ENCODE results near the gene FRK.
"Not testable (repeated sequence)": the region's sequence is repeated elsewhere in the genome, so short reads cannot be mapped to it uniquely, and the experiment has no call there.

The FRK gene

DNA sequence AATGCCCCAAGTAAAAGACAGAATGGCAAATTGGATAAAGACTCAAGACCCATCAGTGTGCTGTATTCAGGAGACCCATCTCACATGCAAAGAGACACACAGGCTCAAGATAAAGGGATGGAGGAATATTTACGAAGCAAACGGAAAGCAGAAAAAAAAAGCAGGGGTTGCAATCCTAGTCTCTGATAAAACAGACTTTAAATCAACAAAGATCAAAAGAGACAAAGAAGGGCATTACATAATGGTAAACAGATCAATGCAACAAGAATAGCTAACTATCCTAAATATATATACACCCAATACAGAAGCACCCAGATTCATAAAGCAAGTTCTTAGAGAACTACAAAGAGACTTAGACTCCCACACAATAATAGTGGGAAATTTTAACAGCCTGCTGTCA, 123.2 kb downstream of the FRK start:
- DNase-seq (ENCODE audit: low read depth): not testable (repeated sequence)

DNA sequence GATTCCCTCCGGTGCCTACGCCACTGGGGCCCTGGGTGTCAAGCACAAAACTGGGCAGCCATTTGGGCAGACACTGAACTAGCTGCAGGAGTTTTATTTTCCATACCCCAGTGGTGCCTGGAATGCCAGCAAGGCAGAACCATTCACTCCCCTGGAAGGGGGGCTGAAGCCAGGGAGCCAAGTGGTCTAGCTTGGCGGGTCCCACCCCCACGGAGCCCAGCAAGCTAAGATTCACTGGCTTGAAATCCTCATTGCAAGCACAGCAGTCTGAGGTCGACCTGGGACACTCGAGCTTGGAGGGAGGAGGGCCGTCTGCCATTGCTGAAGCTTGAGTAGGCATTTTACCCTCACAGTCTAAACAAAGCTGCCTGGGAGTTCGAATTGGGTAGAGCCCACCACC, 125.3 kb downstream of the FRK start:
- no peak for DNase-seq (ENCODE audit: low read depth)

DNA sequence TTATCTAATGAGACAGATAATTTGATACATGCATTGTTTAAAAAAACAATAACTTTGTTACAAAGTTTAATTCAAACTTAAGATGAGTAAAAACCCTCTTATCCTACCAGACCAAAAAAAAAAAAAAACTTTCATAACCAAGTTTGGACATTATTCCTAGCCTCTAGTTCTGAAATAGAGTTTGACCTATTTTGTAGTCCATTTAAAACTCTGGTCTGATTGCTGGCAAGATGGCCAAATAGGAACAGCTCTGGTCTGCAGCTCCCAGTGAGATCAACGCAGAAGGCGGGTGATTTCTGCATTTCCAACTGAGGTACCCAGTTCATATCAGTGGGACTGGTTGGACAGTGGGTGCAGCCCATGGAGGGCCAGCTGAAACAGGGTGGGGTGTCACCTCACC, 125.9 kb downstream of the FRK start:
- no peak for DNase-seq (ENCODE audit: low read depth)

DNA sequence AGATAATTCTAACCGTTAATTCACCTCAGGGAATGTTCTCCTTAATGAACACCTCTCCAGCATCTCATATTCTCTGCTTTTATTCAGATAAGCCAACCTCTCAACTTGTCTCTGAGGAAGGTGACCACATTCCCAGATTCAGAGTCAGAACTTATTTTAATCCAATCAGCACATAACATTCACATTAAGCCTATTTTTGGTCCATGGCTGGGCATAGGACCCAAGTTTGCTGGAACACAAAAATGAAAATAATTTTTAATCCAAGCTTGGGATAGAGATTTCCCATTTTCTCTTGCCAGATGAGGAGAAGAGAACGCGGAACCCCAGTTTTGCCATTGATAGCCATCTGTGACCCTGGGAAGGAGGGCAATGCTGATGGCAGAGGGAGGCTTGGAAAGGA, 126.5 kb downstream of the FRK start:
- DNase-seq (ENCODE audit: low read depth): no peak

DNA sequence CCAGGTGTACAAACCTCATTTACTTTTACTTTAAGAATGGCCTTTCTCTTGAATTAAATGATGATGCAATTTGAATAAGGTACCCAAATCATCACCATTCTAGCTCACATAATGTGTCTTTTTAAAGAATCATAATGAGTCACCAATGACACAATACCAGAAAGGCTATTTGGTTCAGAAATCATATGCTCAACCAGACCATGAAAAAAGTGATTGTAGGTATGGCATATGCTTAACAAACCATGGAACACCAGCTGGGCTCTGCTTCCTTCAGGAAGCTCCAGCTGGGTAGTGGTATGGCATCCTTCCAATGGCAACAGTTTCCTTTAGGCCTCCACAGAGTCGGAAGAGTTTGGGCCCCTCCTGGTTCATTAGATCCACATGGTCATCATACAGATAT, 128.2 kb downstream of the FRK start:
- no peak for DNase-seq (ENCODE audit: low read depth)

DNA sequence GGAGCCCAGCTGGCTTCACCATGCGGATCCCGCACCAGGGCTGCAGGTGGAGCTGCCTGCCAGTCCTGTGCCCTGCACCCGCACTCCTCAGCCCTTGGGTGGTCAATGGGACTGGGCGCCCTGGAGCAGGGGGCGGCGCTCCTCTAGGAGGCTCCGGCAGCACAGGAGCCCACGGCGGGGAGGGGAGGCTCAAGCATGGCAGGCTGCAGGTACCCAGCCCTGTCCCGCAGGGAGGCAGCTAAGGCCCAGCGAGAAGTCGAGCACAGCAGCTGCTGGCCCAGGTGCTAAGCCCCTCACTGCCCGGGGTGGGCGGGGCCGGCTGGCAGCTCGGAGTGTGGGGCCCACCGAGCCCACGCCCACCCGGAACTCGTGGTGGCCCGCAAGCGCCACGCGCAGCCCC, 132.7 kb downstream of the FRK start:
- DNase-seq (ENCODE audit: low read depth): not testable (repeated sequence)

DNA sequence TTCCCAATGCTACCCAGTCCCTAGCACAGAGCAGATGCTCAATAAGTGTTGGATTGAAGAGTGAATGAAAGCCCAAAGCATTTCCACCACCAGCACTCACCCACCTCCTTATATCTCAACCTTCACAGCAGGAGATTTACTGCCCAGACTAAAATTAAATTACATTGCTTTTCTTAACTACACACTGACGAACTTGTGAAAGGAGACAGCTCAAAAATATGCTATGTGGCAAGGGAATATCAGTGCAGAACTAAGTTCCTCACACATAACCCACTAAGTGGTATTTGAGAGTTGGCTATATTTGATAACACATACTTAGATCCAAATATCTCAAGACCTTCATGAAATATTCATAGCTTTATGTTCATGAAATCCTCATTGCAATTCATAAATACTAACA, 137.7 kb downstream of the FRK start:
- DNase-seq (ENCODE audit: low read depth): no peak

DNA sequence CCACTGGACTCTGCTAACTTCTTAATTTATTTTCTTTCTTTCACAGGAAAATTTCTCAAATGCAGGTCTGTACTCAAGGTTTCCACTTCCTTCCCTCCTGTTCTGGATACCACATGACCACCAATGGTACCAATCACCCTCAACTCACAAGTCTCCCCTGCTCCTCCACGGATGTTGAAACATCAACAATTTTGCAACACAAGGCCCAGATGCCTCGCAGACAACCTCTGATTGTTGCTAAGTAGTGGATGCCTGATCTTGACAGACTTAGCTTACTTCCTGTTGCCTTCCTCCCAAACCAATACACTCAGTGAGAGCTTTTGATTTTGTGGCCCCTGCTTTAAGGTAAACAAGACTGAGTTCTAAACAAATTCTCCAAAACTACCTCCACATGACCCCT, 146.6 kb downstream of the FRK start:
- DNase-seq (ENCODE audit: low read depth): no peak

DNA sequence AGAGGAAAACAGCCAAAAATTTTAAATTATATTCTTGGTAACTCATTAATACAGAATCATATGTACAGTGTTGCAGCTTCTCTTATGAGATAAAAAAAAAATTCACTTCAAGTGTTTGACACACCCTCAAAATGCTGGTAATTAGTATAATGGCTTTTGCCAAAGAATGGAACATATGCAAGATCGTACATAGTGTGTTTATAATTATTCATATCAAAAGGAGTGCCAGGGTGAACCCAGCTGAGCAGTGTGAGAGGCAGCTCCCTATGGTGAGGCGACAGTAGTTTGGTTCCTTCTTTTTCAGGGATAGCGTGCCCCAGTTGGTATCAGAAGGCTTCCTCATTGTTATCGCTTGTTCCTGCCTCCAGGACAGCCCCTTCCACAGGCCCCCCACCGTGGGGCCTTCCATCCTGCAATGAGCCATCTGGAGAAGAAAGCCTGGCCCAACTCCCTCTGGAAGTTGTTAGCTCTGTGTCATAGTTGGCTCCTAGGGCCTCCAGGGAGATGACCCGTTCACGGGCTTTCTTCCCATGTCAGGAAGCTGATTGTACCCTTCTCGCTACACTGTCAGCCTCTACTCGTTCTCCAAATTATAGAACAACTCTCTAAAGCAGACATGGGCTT, 150.7 kb downstream of the FRK start:
- DNase-seq (ENCODE audit: low read depth): no peak

DNA sequence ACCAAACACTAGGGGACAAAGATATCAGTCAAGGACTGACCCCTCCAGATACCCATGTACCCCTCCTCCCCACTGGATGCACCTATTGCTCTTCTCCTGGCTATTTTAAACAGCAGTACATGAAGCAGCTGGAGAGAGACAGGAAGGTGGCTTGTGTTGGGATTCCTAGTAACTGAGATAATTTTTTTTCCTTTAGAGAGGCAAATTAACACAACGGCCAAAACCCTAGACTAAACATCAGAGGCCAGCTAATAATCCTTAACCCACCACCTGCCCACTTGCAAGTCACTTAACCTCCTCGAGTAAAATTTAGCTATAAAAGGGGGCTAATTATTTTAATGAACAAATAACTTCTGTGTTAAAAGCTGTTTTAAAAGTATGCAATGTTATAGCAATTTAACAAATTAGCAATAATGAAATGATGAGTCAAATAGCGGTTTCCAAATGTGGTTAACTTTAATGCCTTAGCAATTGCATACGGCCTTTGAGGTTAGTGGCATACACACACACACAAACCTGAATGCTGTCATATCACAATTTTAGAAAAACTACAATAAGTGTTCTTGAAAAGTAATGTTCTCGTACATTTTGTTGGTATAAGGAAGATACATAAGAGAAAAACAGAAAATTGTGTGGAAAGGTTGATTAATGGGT, 151.7 kb downstream of the FRK start:
- no peak for DNase-seq (ENCODE audit: low read depth)

DNA sequence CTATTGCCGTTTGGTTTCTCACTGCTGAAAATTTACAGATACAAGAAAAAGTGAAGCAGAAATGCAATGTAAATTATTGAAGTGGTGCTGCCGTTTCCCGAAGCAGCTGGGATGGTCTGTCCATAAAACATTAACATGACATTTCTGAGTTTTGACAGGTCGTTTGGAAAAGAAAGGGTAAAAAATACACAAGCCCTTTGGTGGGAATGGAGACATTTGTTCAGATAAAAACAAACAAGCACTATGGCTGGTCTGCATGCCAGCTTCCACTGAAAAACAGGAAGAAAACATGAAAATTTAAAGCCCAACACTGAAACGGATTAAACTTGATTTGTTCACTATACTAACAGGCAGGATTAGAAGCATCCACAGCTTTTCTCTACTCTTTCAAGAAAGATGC, 155.2 kb downstream of the FRK start:
- DNase-seq (ENCODE audit: low read depth): no peak

DNA sequence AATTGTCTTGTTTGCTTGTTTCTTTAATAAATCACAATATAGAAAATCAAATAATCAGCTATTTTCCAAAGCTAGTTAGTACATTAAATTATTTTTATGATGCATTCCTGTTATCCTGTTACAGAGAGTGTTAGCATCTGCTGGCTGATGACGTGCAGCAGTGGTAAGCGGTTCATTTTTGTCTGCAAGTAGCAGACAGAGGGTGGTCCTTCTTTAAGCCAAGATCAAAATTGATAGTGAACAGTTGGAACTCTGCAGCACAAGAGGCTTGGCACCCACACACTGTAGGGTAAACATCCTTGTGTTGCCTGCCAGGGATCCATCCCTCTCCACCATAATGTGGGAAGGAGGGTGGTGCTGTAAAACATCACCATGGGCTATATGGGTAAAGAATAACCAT, 158.3 kb downstream of the FRK start:
- DNase-seq (ENCODE audit: low read depth): no peak

DNA sequence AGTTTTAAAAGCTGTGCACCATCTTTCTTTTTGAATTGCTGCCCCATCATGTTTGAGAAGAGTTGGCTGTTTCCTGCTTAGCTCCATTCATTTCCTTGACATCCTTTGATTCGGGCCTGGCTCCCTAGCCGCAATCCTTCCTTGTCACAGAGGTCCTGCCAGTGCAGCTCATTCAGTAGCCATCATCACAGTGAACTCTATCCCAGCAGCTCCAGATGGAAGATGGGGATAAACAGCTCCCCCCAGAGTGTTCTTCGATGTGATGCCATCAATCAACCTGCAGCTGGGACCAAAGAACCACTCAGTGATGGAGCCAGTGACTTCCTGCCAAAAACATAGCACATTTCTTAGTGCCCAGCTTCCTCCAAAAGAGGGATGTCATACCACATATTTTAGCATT, 158.8 kb downstream of the FRK start:
- no peak for DNase-seq (ENCODE audit: low read depth)

DNA sequence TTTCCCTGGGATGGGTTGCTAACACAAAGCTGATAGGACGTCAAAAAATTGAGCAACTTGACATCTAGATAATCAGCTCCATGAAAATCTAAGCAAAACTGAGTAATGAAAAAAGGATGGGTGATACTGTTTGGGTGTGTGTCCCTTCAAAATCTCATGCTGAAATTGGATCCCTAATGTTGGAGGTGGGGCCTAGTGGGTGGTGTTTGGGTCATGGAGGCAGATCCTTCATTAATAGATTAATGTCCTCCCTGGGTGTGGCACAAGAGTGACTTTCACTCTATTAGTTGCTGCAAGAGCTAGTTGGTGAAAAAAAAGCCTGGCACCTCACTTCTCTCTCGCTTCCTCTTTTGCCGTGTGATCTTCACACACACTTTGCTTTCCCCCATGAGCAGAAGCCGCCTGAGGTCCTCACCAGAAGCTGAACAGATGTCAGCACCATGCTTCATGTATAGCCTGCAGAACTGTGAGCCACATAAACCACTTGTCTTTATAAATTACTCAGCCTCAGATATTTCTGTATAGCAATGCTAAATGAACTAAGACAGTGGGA, 160.9 kb downstream of the FRK start:
- DNase-seq (ENCODE audit: low read depth): no peak

DNA sequence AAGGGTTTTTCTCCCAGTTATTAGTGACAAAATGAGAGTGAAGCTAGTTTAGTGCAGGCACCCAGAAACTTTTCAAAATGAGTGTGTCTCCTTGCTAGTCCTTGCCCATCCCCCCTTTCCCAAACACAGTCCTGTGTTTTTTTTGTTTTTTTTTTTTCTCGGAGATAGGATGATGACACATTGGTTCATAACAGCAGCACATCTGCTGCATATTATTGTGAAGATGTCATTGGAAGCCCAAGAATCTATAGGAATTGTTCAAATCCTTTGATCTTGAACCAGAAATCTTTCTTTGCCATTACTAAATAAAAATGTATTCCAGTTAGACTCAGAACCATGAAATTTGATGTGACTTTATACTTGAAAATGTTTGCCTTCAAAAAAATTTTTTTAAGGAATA, 162.4 kb downstream of the FRK start:
- no peak for DNase-seq (ENCODE audit: low read depth)

DNA sequence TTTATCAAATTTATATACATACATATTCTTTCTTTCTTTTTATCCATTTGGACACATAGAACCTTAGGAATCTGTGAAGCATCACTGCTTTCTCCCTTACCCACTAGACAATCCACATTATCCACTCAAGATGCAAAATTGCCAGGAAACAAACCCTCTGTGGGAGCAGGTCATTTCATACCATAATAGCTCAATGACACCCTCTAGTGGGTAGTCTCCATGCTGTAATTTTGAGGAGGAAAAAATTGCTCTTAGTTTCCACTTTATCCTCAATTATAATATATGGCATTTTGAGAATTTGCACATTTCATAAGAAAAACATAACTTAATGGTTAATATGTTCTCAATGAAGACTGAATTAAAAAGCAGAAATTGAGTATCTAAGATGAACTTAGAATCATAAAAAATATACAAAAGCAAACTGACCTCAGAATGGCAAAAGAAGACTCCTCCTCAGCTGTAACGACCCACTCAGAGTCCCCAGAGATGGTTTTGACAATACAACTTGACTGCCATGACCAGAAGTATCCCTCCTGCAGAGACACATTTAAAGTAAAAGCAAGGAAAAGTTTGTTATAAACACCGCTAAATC, 164.1 kb downstream of the FRK start:
- DNase-seq (ENCODE audit: low read depth): no peak

DNA sequence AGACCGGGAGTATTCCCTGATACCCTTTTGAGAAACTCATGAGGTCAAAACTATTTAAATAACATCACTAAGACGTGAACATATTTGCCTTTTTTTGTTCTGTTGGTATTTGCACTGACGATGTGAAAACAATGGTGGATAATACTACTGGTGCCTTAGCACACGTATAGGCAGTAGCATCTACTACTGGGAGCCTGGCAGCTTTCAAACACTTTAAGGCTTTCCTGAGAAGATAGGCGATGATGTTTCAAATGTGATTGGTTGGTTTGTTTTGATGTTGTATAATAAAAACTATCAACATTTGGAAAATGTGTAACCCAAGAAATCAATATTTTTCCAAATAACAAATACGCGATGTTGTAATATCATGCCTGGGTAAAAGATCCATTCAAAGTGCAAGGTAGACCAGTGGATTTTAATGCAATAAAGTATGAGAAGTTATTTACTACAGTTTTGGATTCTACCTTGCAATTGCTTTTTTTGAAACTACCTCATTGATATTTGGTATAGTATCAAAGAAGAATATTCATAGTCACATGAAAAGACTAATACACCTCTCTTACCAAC, 166.2 kb downstream of the FRK start:
- DNase-seq (ENCODE audit: low read depth): no peak

DNA sequence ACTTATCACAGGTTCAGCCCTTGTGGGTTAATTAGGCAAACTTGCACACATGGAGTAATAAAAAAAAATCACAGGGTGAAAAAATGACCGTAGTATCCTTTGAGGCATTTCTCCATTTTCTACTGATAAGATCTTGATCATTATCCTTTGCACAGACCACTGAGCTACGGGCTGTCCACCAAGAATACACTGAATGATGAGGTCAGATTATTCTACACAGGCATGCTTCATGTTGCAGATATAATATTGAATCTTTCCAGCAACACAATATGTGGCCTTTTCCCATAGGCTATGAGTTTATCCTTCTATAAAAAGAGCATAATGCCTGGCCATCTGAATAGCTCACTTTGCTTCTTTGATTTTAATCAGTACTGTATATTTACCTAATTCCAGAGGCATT, 168.9 kb downstream of the FRK start:
- DNase-seq (ENCODE audit: low read depth): no peak

DNA sequence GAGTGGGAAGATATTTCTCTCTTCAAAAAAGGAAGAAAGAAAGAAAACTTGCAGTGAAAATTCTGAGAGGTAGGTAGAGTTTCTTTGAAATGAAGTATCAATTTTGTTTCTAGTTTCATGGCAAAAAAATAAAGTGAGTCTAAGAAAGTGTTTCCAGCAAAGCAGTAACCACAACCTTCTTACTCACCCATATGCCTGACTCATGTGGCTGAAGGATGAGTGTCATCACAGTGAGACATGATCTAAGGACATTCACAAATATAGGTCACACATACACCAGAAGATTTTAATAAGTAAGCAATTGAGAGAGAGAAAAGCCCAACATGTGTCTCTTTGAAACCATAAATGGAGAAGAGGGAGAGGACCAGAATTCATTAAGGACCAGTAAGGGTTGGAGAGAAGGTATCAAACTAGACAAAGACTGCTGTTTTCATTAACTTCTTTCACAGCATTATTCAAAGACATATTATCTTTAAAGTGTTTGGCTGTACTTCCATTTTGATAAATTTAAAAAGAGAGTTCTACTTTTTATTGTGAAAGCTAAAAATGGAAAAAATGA, 169.5 kb downstream of the FRK start:
- DNase-seq (ENCODE audit: low read depth): no peak

DNA sequence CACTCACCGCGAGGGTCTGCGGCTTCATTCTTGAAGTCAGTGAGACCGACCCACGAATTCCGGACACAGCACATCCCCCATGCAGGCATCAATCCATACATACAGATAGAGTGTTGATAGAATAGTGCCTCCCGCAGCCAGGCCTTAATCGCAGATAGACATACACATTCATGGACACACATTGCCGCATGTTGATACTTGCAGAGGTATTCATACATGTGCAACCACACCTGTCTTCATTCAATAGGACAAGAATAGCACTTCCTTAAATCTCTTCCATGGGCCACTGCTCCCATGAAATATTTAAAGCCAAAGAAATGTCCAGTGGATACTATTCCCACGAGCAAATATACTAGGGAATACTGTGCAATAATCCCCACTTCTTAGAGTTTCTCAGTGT, 170.5 kb downstream of the FRK start:
- no peak for DNase-seq (ENCODE audit: low read depth)

DNA sequence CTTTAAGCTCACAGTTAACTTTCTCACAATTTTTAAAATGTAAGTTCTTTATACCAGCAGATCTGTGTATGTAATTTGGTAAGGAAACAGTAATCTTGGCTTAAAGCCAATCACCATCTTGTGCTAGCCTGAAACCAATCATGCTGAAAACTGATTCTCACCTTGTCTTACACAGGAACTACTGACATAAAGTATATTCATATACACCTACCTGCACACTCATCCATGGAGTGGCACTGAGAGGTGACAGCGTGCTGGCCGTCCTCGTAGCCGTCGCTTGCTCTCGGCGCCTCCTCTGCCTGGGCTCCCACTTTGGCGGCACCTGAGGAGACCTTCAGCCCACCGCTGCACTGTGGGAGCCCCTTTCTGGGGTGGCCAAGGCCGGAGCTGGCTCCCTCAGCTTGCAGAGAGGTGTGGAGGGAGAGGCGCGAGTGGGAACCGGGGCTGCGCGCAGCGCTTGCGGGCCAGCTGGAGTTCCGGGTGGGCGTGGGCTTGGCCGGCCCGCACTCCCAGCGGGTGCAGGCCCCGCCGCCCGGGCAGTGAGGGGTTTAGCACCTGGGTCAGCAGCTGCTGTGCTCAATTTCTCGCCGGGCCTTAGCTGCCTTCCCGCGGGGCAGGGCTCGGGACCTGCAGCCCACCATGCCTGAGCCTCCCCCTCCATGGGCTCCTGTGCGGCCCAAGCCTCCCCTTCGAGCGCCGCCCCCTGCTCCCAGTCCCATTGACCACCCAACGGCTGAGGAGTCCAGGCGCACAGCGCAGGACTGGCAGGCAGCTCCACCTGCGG, 171.8 kb downstream of the FRK start:
- DNase-seq (ENCODE audit: low read depth): not testable (repeated sequence)

DNA sequence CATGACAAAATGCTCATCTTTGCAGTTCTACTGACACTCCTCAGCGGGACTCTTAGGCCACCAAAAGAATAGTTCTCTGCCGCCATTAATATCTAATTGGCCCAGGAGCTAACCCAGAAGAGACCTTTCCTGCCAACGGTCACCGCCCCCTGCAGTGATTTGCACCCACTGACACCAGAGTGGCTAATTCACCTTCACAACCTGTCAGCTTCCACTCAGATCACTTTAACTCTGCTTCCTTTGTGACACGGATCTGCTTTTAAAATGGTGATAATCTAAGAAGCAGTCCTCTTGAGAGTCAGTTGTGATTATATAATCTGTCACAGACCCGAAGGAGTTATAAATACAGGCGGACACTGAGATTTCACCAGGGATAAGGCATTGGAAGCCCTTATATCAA, 172.8 kb downstream of the FRK start:
- DNase-seq (ENCODE audit: low read depth): no peak
